GM13977 (cell line): ENCODE data around the gene TJAP1.

Experiments
- DNase-seq: peaks from one replicate; pipeline ENCODE4 v3.0.0; 2012; ENCODE audit warnings: low spot score
- CTCF ChIP-seq: IDR thresholded peaks from 2 replicates; pipeline ENCODE4 v1.5.1; 2012; ENCODE audit warnings: mild to moderate bottlenecking, control low read depth; ENCODE audit not compliant: insufficient read depth; ENCODE audit errors: extremely low read depth, missing control alignments
- in situ Hi-C: fragments of 300-500 bp; cut with MboI; formaldehyde crosslinking; loops from one replicate; pipeline ENCODE4 v1.12.0; 2022; ENCODE audit warnings: low sequenced_read_pairs, low pct_unique_long_range_greater_than_20kb, mixed read lengths, inconsistent platforms; ENCODE audit not compliant: unreplicated experiment

The TJAP1 gene

DNA sequence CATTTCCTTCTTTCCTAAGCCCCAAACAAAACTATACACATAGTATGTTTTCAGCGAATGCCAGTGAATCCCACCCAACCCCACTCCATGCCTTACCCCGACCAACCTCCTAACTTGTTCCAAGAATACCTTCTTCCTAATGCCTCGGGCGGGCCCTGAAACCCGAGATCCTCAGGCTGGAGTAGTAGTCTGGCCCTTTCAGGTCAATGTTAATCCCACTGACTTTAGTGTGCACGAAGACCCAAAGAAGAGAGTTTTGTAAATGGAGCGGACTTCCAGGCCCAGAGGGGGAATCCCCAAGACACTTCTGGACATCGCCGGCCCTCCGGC, 39.0 kb downstream of the TJAP1 start:
- no peak for DNase-seq
- no peak for TF ChIP-seq CTCF
- in situ Hi-C loops = no loop called here

DNA sequence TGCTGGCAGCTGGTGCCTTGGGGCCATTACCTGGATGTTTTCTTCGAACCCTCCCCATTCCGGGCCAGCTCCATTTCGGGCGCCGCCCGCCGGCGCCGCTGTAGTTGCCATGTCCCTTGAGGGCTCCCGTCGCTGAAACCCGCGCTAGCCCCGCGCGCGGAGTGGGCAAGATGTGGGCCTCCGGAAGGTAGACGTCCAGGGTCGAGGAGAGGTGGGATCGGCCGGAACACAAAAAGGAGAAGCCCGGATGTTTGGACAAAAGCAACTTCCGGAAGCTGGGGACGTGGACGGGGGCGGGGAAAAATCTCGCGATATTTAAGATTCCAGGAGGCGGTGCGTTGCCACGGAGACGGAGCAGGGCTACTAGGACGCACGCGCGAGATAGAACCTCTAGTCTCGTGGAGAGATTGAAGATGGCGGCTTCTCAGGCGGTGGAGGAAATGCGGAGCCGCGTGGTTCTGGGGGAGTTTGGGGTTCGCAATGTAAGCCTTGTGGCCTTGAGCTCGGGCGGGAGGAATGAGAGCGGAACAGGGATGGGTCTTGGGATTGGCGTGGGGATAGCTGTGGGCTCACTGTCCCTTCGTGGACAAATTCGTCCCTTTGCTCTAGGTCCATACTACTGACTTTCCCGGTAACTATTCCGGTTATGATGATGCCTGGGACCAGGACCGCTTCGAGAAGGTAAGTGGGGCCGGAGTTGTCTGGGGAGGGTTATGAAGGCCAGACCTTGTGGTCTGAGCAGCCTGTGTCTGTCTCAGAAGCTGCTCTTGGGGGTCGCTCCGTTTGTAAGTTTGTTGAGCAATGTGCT, 39.5 kb downstream of the TJAP1 start, which contains the start of the genes POLR1C and YIPF3:
TSS of gene POLR1C (plus strand) at position 393 of the 808 bp plus-strand sequence. CDS start at position 414, 21 bp downstream.
TSS of gene YIPF3 (minus strand) at position 230 of the 808 bp plus-strand sequence. CDS start at position 111, 119 bp downstream.
- no peak for TF ChIP-seq CTCF
- peak; percentile 96 for DNase-seq
- in situ Hi-C loops = no loop called here

- DNase-seq = no peak
- TF ChIP-seq CTCF = no peak
- in situ Hi-C loops = no loop called here
Observed at GRCh38 chr6:43517505-43518357, 40.4 kb downstream of the TJAP1 start.

DNA sequence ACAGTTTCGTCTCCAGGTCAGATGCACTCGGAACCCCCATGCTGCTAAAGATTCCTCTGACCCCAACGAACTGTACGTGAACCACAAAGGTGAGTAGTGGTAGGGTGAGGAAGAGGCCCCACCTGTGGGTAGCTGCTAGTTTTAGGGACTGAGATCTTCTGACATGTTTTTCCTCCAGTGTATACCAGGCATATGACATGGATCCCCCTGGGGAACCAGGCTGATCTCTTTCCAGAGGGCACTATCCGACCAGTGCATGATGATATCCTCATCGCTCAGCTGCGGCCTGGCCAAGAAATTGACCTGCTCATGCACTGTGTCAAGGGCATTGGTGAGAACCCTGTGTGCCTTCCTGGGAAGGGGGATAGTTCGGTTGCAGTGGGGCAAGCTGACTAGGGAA, 42.7 kb downstream of the TJAP1 start:
- in situ Hi-C loops = no loop called here
- DNase-seq = no peak
- TF ChIP-seq CTCF = no peak

- no peak for TF ChIP-seq CTCF
- no peak for DNase-seq
- in situ Hi-C loops = no loop called here
Observed at GRCh38 chr6:43521836-43522235, 44.5 kb downstream of the TJAP1 start.

GRCh38 chr6:43522547-43523261, 45.3 kb downstream of the TJAP1 start:
- in situ Hi-C loops = no loop called here
- no peak for DNase-seq
- no peak for TF ChIP-seq CTCF
